ENCODE data around the gene SPATA24. TPM values are rescaled to one million over a fixed set of nuclear protein-coding genes. Genes with fewer than 3 reads are reported as not detected.
"Not testable (repeated sequence)": the region's sequence is repeated elsewhere in the genome, so short reads cannot be mapped to it uniquely, and the experiment has no call there.

The SPATA24 gene
- total RNA-seq, 2 donors from 2014 or later: 18.9 TPM; not detected in 1

DNA sequence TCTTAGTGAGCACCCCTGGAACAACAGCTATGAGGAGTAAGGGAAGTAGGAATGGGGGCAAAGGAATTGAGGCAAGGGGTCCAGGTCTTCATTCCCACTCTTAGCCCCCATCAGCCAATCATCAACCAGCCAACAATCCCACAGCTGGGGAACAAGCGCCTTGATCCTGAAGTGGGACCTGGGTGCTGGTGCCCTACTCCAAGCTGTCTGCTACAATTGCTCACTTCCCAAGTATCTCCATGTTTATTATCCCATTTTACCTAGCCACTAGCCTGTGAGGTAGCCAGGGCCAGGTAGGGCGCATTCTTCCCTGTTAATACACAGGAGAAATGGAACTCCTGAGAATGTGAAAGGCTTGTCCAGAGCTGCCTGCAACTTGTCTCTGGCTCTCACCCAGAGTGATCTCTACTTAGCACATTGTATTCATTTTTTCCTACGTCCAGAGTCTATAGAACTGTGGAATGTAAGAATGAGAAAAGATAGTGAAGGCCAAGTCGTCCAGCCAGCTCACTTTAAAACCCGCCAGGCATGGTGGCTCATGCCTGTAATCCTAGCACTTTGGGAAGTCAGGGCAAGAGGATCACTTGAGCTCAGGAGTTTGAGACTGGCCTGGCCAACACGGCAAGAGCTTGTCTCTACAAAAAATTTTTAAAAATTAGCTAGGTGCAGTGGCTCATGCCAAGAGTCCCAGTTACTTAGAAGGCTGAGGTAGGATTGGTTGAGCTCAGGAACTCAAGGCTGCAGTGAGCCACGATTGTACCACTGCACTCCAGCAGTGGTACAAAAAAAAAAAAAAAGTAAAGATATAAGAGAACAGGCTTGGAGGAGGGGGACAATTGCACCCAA lies 41.7 kb upstream of the SPATA24 start:
- Histone ChIP-seq H3K4me3 (no peak overlapping the region), H3K27ac (peak overlapping the region in 1 of 4 donors; percentile 22), H3K9me3 (no peaks in the 10 kb centered on the region), H3K36me3 (replicated peaks in 1 of 2; ENCODE audit: insufficient read depth in 1 of 2, low read depth in 2 of 2) (no peaks in the 10 kb centered on the region), H3K27me3 (no peaks in the 10 kb centered on the region), H3K4me1 (no peaks in the 10 kb centered on the region)
- ATAC-seq (peak; percentile 40), DNase-seq (no peak)
- WGBS, 2 donors: 49 to 52% methylated on average over 7 of the region's 7 CpGs
- TF ChIP-seq, protein P1, sequence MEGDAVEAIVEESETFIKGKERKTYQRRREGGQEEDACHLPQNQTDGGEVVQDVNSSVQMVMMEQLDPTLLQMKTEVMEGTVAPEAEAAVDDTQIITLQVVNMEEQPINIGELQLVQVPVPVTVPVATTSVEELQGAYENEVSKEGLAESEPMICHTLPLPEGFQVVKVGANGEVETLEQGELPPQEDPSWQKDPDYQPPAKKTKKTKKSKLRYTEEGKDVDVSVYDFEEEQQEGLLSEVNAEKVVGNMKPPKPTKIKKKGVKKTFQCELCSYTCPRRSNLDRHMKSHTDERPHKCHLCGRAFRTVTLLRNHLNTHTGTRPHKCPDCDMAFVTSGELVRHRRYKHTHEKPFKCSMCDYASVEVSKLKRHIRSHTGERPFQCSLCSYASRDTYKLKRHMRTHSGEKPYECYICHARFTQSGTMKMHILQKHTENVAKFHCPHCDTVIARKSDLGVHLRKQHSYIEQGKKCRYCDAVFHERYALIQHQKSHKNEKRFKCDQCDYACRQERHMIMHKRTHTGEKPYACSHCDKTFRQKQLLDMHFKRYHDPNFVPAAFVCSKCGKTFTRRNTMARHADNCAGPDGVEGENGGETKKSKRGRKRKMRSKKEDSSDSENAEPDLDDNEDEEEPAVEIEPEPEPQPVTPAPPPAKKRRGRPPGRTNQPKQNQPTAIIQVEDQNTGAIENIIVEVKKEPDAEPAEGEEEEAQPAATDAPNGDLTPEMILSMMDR (IDR thresholded peaks at IDR 0.05): no peak
- TF ChIP-seq POLR2A (IDR thresholded peaks at IDR 0.05): no peak
- intact Hi-C loops (cut with DNase I): no loop called here

GRCh38 chr5:139443831-139444453 lies 40.1 kb upstream of the SPATA24 start:
- intact Hi-C loops (cut with DNase I): no loop called here
- DNase-seq (no peak), ATAC-seq (no peak)
- Histone ChIP-seq H3K4me3 (no peak overlapping the region), H3K27me3 (no peaks in the 10 kb centered on the region), H3K27ac (no peak overlapping the region), H3K36me3 (replicated peaks in 1 of 2; ENCODE audit: insufficient read depth in 1 of 2, low read depth in 2 of 2) (no peaks in the 10 kb centered on the region), H3K9me3 (no peaks in the 10 kb centered on the region), H3K4me1 (peaks cover 5% of the 10 kb centered on the region)
- TF ChIP-seq POLR2A (IDR thresholded peaks at IDR 0.05): no peak
- TF ChIP-seq, protein P1 (IDR thresholded peaks at IDR 0.05): no peak
- 72 to 77% methylated on average over 4 of the region's 4 CpGs for WGBS, 2 donors

- ATAC-seq; DNase-seq; H3K36me3 ChIP-seq (replicated peaks in 1 of 2; ENCODE audit: insufficient read depth in 1 of 2, low read depth in 2 of 2); H3K9me3 ChIP-seq; H3K27me3 ChIP-seq; intact Hi-C loops (cut with DNase I); H3K27ac ChIP-seq; H3K4me1 ChIP-seq; H3K4me3 ChIP-seq: not testable (repeated sequence)
- 95% methylated on average over 16 to 17 of the region's 17 CpGs for WGBS, 2 donors
Observed at GRCh38 chr5:139440416-139440815, 36.5 kb upstream of the SPATA24 start.

GRCh38 chr5:139439013-139439903 lies 35.4 kb upstream of the SPATA24 start, which contains the start of gene DNAJC18:
Gene DNAJC18, minus strand, starts transcription at chr5:139439525. Its CDS starts 80 bp downstream, at chr5:139439445.
- 3 to 7% methylated on average over 24 to 49 of the region's 49 CpGs for WGBS, 2 donors
- intact Hi-C loops (cut with DNase I): no loop called here
- Histone ChIP-seq H3K27me3 (no peaks in the 10 kb centered on the region), H3K4me3 (peak within 1 kb of the TSS; percentile 42 to 92), H3K9me3 (no peaks in the 10 kb centered on the region), H3K36me3 (replicated peaks in 1 of 2; ENCODE audit: insufficient read depth in 1 of 2, low read depth in 2 of 2) (no peaks in the 10 kb centered on the region), H3K4me1 (peaks cover 10% of the 10 kb centered on the region), H3K27ac (peak within 1 kb of the TSS; percentile 74 to 96 (median 94))
- TF ChIP-seq, protein P1 (IDR thresholded peaks at IDR 0.05): peak in 1 of 7 experiments; percentile 1
- TF ChIP-seq POLR2A (IDR thresholded peaks at IDR 0.05): peak in 2 of 3 donors; percentile 52 to 68
- ATAC-seq: peak; percentile 95
- DNase-seq: peak; percentile 89 to 98 (median 96)

DNA sequence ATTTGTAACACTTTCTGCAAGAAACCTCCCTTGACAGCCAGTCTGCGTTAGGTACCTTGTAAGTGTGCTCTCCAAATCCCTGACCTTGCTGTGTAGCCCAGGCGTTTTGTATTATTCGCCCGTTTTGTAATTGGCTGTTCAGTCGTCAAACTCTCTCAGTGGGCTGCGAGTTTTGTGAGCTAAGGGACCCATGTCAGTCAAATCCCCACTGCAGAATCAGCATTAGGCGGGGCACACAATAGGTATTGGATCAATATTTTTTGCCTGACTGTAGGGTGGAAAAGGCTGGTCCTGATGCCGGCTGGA lies 34.8 kb upstream of the SPATA24 start:
- H3K9me3 ChIP-seq: no peaks in the 10 kb centered on the region
- H3K27me3 ChIP-seq: no peaks in the 10 kb centered on the region
- peak overlapping the region; percentile 42 to 92 for H3K4me3 ChIP-seq
- H3K36me3 ChIP-seq (replicated peaks in 1 of 2; ENCODE audit: insufficient read depth in 1 of 2, low read depth in 2 of 2): no peaks in the 10 kb centered on the region
- TF ChIP-seq POLR2A (IDR thresholded peaks at IDR 0.05): no peak
- TF ChIP-seq, protein P1 (IDR thresholded peaks at IDR 0.05): no peak
- intact Hi-C loops (cut with DNase I): no loop called here
- DNase-seq (no peak), ATAC-seq (peak; percentile 3)
- WGBS, 2 donors: 13 to 15% methylated on average over 8 of the region's 8 CpGs
- peaks cover 10% of the 10 kb centered on the region for H3K4me1 ChIP-seq
- H3K27ac ChIP-seq: peak overlapping the region; percentile 74 to 96 (median 94)

All from body of pancreas (tissue), 4 donors.